SK-MEL-5 (cell line): ENCODE data around the gene STOML1. TPM values are rescaled to one million over a fixed set of nuclear protein-coding genes. Genes with fewer than 3 reads are reported as not detected.
"Not testable (repeated sequence)": the region's sequence is repeated elsewhere in the genome, so short reads cannot be mapped to it uniquely, and the experiment has no call there.

ENCODE experiments used
- DNase-seq: peaks from one replicate; pipeline ENCODE4 v3.0.0-alpha.2; 2016; ENCODE audit warnings: low read depth, low spot score
- in situ Hi-C: cut with HindIII; loops from 2 replicates; pipeline ENCODE4 v1.10.0; 2016; ENCODE audit warnings: low sequenced_read_pairs, high pct_unique_total_duplicates, low pct_unique_long_range_greater_than_20kb
- total RNA-seq: library from RNA; depleted of rRNA; stranded (reverse); fragments of >200 nt; shearing (Covaris generic); gene quantifications from 2 replicates; pipeline ENCODE4 v1.2.3, GENCODE V29; 2014

STOML1 gene
- total RNA-seq, 1 experiment from 2014 or later, result 7.8 TPM

DNA sequence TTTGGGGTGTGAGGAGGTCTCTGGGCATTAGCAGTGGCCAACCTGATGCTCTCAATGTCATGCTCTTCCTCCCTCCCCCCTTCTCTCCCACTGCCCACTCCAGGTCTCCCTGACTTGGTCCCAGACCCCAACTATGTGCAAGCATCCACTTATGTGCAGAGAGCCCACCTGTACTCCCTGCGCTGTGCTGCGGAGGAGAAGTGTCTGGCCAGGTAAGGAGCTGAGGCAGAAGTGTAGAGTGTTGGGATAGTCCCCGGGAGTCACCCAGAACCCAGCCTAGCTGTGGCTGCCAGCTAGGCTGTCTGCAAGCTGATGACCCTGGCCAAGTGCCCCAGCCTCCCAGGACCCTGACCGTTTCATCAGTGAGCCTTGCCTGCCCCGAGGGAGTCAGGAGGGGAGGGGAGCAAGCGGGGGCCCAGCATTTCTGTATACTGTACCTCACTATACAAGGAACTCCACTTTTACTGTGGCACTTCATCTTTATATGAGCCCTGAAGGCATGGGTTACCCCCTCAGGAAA lies 49.3 kb downstream of the STOML1 start:
- no peak for DNase-seq
- in situ Hi-C loops, result no loop called here

DNA sequence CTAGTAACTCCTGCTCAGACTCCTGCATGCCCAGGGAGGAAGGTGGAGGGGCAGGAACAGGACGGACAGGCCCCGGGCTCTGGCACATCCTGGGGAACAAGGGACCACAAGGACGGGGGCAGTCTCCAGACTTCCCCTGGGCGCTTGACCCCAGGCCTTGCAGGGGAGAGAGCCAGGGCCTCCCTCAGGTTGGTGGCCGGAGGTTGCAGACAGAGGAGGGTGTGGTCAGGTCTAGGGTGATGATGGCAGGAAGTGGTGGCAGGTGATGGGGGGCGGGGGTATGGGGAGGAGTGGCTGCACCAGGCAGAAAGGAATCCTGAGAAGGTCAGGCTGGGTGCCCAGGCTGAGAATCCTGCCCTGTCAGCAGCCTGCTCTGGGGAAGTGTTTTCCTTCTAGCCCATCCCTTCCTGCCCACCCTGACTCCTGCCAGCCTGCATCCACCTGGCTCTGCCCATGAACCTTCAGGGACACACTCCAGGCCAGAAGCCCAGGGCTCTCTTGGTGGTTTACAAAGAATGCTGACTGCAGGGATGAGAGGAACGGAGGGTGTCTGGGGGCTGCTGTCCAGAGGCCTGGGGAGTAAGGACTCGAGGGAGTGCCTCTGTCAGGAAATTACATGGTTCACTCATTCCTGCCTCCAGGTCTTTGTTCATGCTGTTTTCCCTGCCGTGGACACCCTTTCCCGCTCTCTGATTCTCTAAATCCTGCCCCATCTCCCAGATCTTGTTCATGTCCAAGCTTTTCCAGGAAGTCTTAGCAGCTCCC lies 50.0 kb downstream of the STOML1 start:
- in situ Hi-C loops, result no loop called here
- DNase-seq, result no peak

DNA sequence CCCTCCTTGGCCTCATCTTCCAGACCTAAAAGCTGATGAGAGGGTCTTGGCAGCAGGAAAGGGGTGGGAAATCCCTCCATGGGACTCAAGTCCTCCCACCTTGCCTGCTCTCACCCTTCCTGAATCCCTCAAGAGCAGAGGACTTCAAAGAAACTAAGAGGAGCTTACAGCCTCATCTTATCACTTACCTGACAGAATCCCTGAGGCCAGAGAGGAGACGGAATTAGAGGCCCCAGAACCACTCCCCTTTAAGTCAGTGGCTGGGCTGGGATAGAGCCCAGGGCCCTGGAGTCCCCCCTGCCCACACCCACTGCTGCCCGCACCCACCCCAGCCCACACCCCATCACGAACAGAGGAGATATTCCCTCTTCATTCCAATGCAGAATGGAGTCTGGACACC lies 50.6 kb downstream of the STOML1 start:
- DNase-seq, result no peak
- in situ Hi-C loops, result no loop called here

DNA sequence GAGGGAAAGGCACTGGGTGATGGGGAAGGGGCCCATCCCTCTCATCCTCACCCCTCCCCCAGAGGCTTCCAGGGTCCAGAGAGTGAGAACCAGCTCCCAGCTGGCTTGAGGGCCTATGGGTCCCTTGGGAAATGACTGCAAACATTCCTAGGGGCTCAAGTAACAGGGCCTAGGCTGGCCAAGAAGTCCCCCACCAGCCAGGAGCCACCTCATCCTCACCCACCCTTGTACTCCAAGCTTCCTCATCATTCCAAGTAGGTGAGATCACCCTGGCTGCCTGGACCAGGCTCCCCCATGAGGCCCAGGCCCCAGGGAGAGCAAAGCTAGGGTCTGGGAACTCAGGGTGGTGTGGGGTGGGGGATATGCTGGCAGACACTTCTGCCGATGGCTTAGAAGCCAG lies 51.1 kb downstream of the STOML1 start:
- DNase-seq, result no peak
- in situ Hi-C loops, result no loop called here

DNA sequence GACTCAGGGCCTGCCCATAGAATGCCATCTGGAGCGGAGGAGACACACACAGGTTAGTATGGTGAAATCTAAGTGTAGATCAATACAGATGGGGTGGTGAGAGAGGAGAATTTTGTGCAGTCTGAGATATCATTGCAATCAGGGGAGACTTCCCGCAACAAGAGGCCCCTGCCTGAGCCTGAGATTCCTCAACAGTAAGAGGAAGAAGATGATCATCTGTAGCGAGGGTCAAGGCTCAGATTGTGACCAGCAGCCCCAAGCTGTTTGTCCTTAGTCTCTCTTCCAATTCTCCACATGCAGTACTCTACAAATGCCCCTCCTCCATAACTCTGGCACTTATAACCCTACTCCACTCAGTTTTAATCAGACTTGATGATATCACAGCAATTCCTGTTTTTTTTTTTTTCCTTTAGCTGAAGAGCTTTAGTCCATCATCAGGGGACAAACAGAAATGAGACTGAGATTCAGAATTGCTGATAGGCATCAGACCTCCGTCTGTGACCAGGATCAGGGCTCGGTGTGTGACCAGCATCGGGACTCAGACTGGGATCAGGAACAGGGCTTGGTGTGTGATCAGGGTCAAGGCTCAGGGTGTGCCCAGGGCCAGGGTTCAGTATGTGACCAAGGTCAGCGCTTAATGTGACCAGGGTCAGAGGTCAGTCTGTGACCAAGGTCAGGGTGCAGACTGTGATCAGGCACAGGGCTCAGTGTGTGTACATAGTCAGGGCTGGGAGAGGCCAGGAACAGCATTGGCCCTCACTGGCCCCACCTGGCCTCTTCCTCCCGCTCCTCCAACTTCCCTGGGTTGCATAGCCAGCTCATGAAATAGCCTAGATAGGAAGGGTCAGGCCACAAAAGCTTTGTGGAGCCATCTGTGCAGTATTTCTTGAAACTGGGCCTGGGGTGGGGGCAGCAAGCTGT lies 51.8 kb downstream of the STOML1 start:
- no peak for DNase-seq
- in situ Hi-C loops, result no loop called here

DNA sequence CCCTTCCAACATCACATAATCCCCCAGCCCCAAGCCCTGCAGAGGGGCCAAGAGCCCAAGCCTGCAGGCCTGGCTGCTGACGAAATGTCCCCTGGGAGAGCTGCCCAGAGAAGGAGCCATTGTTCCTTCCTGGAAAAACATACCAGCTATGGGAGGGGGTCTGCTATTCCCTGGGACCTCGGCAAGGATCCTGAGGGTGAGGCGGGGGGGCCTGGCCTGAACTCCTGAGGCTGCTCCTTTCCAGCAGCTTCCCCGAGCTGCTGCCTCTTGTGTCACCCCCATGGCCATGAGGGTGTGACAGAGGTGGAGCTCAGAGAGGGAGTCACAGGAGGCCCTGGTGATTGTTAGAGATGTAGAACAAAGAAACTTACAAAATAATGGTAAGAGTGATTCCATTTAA lies 53.0 kb downstream of the STOML1 start:
- in situ Hi-C loops, result no loop called here
- DNase-seq, result peak; percentile 20

DNA sequence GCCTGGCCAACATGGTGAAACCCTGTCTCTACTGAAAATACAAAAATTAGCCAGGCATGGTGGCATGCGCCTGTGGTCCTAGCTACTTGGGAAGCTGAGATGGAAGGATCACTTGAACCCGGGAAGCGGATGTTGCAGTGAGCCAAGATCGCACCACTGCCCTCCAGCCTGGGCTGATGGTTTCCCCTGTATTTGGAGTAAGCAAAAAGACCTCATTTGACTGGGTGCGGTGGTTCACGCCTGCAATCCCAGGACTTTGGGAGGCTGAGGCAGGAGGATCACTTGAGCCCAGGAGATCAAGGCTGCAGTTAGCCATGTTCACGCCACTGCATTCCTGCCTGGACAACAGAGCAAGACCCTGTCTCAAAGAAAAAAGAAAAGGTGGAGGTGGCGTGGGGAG lies 53.6 kb downstream of the STOML1 start:
- DNase-seq, result not testable (repeated sequence)

DNA sequence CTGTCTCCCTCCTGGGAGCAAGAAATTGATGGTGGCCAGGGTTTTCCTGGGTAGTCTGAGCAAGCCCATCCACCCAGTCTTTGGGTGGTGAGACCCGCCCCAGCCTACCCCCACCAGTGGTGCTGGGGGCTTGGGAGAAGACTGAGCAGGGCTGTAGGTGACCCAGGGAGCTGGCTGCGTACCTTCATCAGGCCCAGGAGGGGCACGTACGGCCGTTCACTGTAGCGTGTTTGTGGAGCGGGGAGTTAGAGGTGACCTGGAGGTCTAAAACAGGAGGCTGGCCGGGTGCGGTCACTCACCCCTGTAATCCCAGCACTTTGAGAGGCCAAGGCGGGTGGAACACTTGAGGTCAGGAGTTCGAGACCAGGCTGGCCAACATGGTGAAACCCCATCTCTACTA lies 54.4 kb downstream of the STOML1 start:
- DNase-seq, result no peak
- in situ Hi-C loops, result no loop called here

More for the DNA sequence above, 53.6 kb downstream of the STOML1 start:
- in situ Hi-C loops, result not testable (repeated sequence)

DNA sequence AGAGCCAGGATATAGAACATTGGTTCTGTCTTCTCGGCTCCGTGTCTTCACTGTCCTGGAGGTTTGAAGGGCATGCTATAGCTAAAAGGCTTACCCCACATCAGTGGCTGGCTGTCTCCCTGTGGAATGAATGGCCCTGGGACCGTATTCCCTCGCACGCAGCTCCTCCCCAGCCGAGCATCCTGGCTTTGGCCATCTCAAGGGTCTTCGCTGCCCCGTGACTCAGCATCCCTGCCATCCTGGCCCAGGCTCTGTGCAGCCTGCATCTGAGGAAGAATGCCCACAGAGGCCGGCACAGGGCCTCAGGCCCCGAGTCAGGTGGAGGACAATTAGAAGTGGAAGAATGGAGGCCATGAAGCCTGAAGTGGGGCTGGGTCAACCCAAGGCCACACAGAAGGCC lies 54.8 kb downstream of the STOML1 start:
- in situ Hi-C loops, result no loop called here
- no peak for DNase-seq

DNA sequence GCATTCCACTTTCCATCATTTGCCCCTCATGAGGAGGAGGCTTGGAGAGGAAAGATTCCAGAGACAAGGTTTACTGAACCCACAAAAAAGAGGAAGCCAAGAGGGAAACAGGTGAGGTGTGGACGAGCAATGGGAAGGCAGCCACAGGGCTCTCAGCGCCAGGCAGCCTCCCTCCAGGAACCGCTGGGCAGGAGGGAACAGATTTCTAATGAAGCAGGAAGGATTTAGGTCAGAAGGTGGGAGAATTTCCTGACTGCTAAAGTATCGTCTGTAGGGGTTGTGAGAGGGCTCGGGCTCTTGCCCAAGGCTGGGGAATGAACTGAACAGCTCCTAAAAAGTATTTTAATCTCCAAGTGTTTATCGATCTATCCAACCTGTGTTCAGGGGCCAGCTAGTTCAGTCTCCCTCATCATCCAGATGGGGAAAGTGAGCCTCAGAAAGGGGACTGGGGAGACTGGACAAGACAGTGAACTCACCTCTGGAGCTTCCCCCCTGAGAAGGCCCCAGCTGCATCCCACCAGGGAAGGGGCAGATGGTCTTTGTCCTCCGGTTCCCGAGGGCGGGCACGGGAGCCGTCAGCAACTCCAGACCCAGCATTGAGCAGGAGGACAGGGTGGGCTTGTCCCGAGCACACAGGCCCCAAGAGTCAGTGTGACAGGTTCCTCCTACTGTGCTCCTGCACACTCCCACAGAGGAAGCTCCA lies 55.4 kb downstream of the STOML1 start:
- in situ Hi-C loops, result no loop called here
- DNase-seq, result no peak

DNA sequence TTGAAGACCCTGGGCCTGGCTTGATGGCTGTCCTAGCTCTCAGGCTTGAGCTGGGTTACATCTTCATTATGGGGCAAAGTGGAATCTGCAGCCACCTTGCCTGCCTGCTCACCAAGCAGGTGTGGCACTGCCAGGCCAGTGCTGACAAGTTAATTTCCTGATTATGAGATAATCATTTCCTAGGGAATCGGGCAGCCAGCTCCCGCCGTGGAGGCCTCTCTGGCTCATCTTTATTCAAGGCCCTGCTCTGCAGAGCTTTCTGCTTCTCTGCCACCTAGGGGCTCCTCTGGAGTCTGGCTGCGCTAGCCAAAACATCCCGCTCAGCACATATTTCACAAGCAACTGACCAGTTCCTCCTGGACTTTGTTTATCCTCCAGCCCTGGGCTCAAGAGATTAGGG lies 55.9 kb downstream of the STOML1 start:
- in situ Hi-C loops, result no loop called here
- DNase-seq, result peak; percentile 9

DNA sequence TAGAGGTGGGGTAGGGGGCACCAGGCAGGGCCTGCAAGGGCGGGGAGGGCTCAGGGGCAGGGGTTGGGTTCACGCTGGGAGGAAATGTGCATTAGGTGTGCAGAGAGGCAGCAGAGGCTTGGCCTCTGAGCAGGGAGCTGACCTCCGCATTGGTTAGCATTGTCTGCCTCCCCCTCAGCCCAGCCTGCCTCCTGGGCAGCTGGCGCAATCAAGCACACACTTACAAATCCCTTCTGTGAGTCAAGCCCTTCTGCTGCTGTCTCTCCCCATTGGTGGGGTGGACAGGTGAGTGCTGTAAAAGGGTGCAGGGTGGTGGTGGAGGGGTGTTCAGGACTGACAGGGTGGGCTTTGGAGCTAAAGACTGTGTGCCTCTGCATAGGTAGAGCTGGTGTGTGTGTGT lies 56.5 kb downstream of the STOML1 start:
- DNase-seq, result no peak
- in situ Hi-C loops, result no loop called here

DNA sequence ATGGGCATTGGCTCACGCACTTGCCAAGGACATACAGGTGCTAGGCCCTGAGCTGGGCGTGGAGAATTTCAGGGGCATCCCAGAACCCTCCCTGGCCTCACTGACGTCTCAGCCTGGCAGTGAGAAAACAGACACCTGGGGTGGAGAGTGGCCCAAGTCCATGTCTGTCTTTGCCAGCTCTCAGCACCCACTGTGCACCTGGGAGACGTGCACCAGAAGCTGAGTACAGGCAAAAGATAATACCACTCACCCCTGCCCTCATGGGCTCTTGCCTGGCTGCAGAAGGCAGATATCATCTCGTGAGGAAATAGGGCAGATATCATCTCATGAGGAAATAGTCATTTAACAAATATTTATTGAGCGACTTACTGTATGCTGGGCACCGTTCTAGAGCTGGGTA lies 57.8 kb downstream of the STOML1 start:
- no peak for DNase-seq
- in situ Hi-C loops, result no loop called here

DNA sequence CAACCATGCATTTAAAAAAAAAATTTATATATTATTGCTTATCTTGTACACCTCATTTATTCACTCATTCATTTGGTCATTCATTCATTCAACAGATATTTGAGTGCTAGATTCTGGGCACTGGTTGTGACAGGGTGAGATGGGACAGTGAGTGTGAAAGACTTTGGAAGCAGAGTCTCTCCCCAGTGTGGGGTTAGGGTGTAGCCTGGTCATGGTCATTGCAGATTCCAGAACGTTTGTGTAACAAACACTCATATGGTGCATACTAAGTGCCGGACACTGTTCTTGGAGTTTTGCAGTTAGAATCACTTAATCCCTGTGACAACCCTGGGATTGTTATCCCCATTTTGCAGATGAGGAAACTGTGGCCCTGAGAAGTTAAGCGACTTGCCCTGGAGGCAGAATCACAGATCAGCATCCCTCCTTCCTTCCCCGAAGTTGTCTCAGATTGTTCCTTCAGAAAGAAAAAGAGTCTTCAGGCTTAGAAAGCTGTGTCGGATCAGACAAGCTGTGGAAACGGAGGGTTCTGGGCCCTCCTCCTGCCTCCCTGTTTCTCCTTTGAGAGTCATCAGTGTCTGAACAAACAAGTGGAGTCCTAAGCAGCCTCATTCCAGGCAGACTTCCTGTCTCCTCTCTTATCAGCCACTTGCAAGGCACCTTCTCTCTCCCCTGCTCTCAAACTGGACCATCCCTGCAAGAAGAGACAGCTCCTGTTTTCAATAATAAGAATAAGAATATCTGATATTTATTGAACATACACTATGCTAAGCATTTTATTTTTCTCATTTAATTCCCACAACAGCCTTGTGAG lies 59.5 kb downstream of the STOML1 start:
- in situ Hi-C loops, result no loop called here
- no peak for DNase-seq

DNA sequence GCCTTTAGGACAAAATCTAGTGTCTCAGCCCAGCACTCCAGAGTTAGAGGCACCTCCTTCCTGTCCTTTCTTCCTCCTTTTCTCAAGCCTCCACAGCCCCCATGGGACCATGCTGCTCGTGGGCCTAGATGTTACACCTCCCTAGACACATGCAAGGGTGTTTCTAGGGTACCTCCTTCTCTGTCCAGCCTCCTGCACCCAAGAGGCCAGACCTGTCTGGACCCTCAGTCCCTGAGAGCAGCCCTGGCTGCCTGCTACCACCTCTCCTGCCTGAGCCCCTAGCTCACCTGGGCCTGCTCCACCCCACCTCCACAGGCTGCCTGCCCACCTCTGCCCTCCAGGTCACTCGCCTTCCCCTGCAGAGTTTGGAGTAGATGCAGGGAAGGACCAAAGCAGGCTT lies 60.7 kb downstream of the STOML1 start:
- in situ Hi-C loops, result no loop called here
- DNase-seq, result no peak

DNA sequence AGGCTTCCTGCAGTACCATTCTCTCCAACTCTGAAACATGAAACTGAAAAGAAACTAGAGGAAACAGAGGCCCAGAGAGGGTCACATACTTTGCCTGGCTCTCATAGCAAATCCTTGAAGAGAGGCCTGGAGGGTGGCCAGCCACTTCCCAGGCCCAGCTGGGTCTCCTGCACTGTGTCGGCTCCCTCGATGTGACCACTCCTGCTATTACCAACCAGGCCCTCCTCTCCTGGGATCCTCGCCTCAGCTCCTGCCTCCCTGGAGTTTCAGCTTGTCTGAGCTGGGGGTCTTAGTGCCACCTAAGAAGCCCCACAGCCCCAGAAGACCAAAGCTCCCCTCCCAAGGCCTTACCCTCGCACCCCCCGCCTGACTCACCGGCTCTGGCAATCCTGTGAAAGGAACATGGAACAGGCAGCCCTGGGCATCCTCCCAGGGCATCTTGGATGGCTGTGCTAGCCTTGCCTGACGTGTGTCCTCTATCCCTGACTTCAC lies 61.3 kb downstream of the STOML1 start:
- in situ Hi-C loops, result no loop called here
- DNase-seq, result no peak

DNA sequence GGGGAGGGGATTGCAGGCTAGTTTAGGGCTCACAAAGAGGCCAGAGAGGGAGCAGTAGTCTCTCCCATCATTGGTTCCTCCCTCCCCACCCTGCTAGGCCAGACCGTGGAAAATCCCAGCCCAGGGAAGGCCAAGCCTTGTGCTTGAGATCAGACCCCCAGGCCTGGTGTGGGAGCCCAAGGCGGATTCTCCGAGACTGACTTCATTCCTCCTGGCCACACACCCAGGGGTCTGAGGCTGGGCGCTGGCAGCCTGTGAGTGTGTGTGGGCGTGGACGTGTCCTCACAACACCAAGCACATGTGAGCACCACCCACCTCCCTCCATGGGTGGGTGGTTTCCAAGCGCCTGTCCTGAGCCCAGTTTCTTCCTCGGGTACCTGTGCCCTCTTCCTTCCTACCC lies 61.7 kb downstream of the STOML1 start:
- no peak for DNase-seq
- in situ Hi-C loops, result no loop called here
